Measurements from ENCODE around the gene CENPT. TPM values are rescaled to one million over a fixed set of nuclear protein-coding genes. Genes with fewer than 3 reads are reported as not detected.

Gene CENPT
- total and polyA plus RNA-seq, 2 of the 8 experiments (the other 6 are each of a cell fraction or from before 2014, with no cell fraction given), result 42.4 to 53.4 TPM

DNA sequence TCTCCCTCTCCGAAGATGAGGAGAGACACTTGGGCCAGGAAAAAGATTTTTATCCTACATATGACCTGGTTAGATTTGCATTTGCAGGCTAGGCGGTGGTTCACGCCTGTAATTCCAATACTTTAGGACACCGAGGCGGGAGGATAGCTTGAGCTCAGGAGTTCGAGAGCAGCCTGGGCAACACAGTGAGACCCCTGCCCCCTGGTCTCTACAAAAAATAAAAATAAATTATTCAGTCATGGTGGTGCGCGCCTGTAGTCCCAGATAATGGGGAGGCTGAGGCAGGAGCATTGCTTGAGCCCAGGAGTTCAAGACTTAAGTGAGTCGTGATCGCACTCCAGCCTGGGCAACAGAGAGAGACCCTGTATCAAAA is 13.3 kb downstream of the CENPT start:
- H2BK5ac ChIP-seq (ENCODE audit: low read depth, low read length), result no peak overlapping the region
- no peak overlapping the region for H3K27ac ChIP-seq (ENCODE audit: low read depth, low read length)
- H4K8ac ChIP-seq (ENCODE audit: extremely low read depth, insufficient read depth, low read length), result no peak overlapping the region
- peak overlapping the region; percentile 98 for H2AFZ ChIP-seq (ENCODE audit: low read length)
- H3K56ac ChIP-seq (replicated peaks; ENCODE audit: insufficient read length, low read depth, low read length), result no peak overlapping the region
- no peak overlapping the region for H3K23ac ChIP-seq (ENCODE audit: insufficient read length)
- no peaks in the 10 kb centered on the region for H3K9me3 ChIP-seq (ENCODE audit: insufficient read depth in 2 of 2, low read depth in 1 of 2, low read length in 1 of 2)
- no peak overlapping the region for H3K14ac ChIP-seq (ENCODE audit: insufficient read length)
- H3K9ac ChIP-seq (replicated peaks in 1 of 4; ENCODE audit: extremely low read depth in 1 of 4, low read depth in 3 of 4, low read length in 3 of 4), result peak overlapping the region in 1 of 4 experiments; percentile 74; a peak in 2 of 7 replicates
- TF ChIP-seq, protein P1, sequence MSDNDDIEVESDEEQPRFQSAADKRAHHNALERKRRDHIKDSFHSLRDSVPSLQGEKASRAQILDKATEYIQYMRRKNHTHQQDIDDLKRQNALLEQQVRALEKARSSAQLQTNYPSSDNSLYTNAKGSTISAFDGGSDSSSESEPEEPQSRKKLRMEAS (IDR thresholded peaks at IDR 0.05), result no peak
- TF ChIP-seq KDM1A (IDR thresholded peaks at IDR 0.05; ENCODE audit: borderline replicate concordance, low read length), result peak; percentile 74; the same call in 1 of the 2 replicates
- WGBS, 2 experiments (ENCODE audit: extremely low coverage in 1 of 2, insufficient coverage in 1 of 2, insufficient read length in 1 of 2, insufficient replicate concordance in 2 of 2, low coverage in 1 of 2, low lambda C conversion rate in 2 of 2, missing lambda C conversion rate in 1 of 2), result 96% methylated on average over 10 of the region's 10 CpGs; no CpG with 5 or more reads in 1 of the 2 experiments
- H2BK12ac ChIP-seq (ENCODE audit: low read depth, low read length), result no peak overlapping the region
- DNase-seq (ENCODE audit: low read depth in 1 of 2, low spot score in 2 of 2) (no peak), FAIRE-seq (no peak)
- no peak overlapping the region for H2AK5ac ChIP-seq (ENCODE audit: low read depth, low read length)
- H2BK120ac ChIP-seq (replicated peaks; ENCODE audit: low read depth, low read length), result no peak overlapping the region
- no peak overlapping the region for H3K18ac ChIP-seq (ENCODE audit: extremely low read depth, low read length)
- peaks cover 5% of the 10 kb centered on the region for H3K23me2 ChIP-seq (ENCODE audit: low read depth, low read length)
- H4K91ac ChIP-seq (replicated peaks; ENCODE audit: insufficient read length, low read length), result no peak overlapping the region
- no peak overlapping the region for H2BK15ac ChIP-seq (ENCODE audit: low read length)
- POLR2A ChIA-PET (ENCODE audit: partially characterized antibody), result interaction anchor here (1.0 to 2.7 kb wide), 10 partner anchors 9 to 101 kb away, joined by 3 to 8 read pairs (median 6); partner anchors contain the start of genes EDC4, NUTF2 and TSNAXIP1
- no peaks in the 10 kb centered on the region; a peak in 1 of 7 replicates for H3K4me1 ChIP-seq (replicated peaks in 1 of 4; ENCODE audit: control insufficient read depth in 3 of 4, insufficient read depth in 4 of 4, low read length in 3 of 4)
- no peak overlapping the region for H2BK20ac ChIP-seq (ENCODE audit: low read length)
- no peaks in the 10 kb centered on the region; the same call in 1 of the 2 replicates for H3K79me1 ChIP-seq (ENCODE audit: low read depth, low read length)
- H3K79me2 ChIP-seq (ENCODE audit: control insufficient read depth in 1 of 2, insufficient read depth in 2 of 2, low read length in 2 of 2), result peaks cover 0 to 5% of the 10 kb centered on the region in 2 experiments; a peak in 1 of 4 replicates
- H3K4me3 ChIP-seq (ENCODE audit: extremely low read depth in 1 of 4, insufficient read depth in 2 of 4, low read depth in 3 of 4, low read length in 4 of 4), result peak overlapping the region; percentile 62 to 78 (median 74); a peak in 6 of 8 replicates
- no peak overlapping the region for H4K5ac ChIP-seq (ENCODE audit: insufficient read length, low read depth, low read length)
- no peaks in the 10 kb centered on the region for H3K27me3 ChIP-seq (replicated peaks in 1 of 4; ENCODE audit: control insufficient read depth in 3 of 4, extremely low read depth in 1 of 4, insufficient read depth in 3 of 4, low read length in 3 of 4)
- CTCF ChIA-PET (ENCODE audit: partially characterized antibody), result interaction anchor here (1.0 to 11.6 kb wide), 6 partner anchors 9 to 313 kb away, joined by 3 to 100 read pairs (median 4); partner anchors contain the start of gene LCAT
- H4K20me1 ChIP-seq (replicated peaks in 1 of 2; ENCODE audit: control insufficient read depth in 1 of 2, insufficient read depth in 2 of 2, low read length in 2 of 2), result peaks cover 1 to 3% of the 10 kb centered on the region in 2 experiments
- H3K4me2 ChIP-seq (ENCODE audit: insufficient read depth in 1 of 2, low read depth in 2 of 2, low read length in 2 of 2), result peak overlapping the region; percentile 74 to 82
- no peak overlapping the region for H3K4ac ChIP-seq (replicated peaks; ENCODE audit: insufficient read length, low read depth, low read length)
- peaks cover 4 to 12% (median 7%) of the 10 kb centered on the region in 4 experiments; a peak in 7 of 8 replicates for H3K36me3 ChIP-seq (ENCODE audit: control insufficient read depth in 2 of 4, insufficient read depth in 4 of 4, low read length in 3 of 4)
